Activated CD8-positive, alpha-beta memory T cell treated with anti-CD3 and anti-CD28 coated beads, Interleukin-2, amount 50 U/mL, for 24 hours (primary cell): Measurements from ENCODE around the gene FXYD6.

ENCODE experiments used
- DNase-seq: peaks from one replicate; pipeline ENCODE4 v3.0.0-alpha.2; 2020; ENCODE audit errors: extremely low read depth

FXYD6 gene

GRCh38 chr11:117794135-117794534, 82.3 kb downstream of the FXYD6 start:
- no peak for DNase-seq

- DNase-seq, result no peak
Measured at GRCh38 chr11:117793583-117793982, 82.9 kb downstream of the FXYD6 start.

- no peak for DNase-seq
Measured at GRCh38 chr11:117792992-117793391, 83.5 kb downstream of the FXYD6 start.

GRCh38 chr11:117792241-117792640, 84.2 kb downstream of the FXYD6 start:
- DNase-seq, result no peak

- no peak for DNase-seq
Measured at GRCh38 chr11:117790279-117790678, 86.2 kb downstream of the FXYD6 start.

- no peak for DNase-seq
Measured at GRCh38 chr11:117789241-117789640, 87.2 kb downstream of the FXYD6 start.
